CD14-positive monocyte (primary cell): ENCODE data around the gene SHANK3. TPM values are rescaled to one million over a fixed set of nuclear protein-coding genes. Genes with fewer than 3 reads are reported as not detected.

Experiments used
- DNase-seq, 3 donors: peaks; one replicate each; pipeline ENCODE4 v3.0.0-alpha.2; 2011 to 2022
- H2AFZ ChIP-seq: 2 replicates; pipeline ENCODE4 v1.6.0; 2012; ENCODE audit warnings: mild to moderate bottlenecking, low read depth, low read length, inconsistent platforms; ENCODE audit not compliant: insufficient read depth, poor library complexity, severe bottlenecking
- H3K27ac ChIP-seq, 2 donors: 1 replicate in 1 of 2; 2 replicates in 1 of 2; pipeline ENCODE4 v1.5.1; 2012 to 2013; ENCODE audit warnings: low read length in 2 of 2, control low read depth in 1 of 2, inconsistent platforms in 1 of 2, low read depth in 1 of 2, mild to moderate bottlenecking in 1 of 2
- H3K27me3 ChIP-seq, 2 donors: one replicate each; pipeline versions ENCODE4 v1.6.0 to v1.6.1; 2011 to 2013; ENCODE audit warnings: low read length in 2 of 2; ENCODE audit not compliant: control insufficient read depth in 2 of 2, insufficient read depth in 2 of 2
- H3K36me3 ChIP-seq, 2 donors: replicated peaks in 1 of 2; 1 replicate in 1 of 2; 2 replicates in 1 of 2; pipeline versions ENCODE4 v1.5.1 to v1.6.1; 2012 to 2013; ENCODE audit warnings: low read length in 2 of 2, control low read depth in 1 of 2, inconsistent platforms in 1 of 2, mild to moderate bottlenecking in 1 of 2; ENCODE audit not compliant: insufficient read depth in 2 of 2, control insufficient read depth in 1 of 2
- H3K4me1 ChIP-seq, 2 donors: 1 replicate in 1 of 2; 2 replicates in 1 of 2; pipeline versions ENCODE4 v1.5.1 to v1.6.1; 2012 to 2013; ENCODE audit warnings: low read length in 2 of 2, control low read depth in 1 of 2, inconsistent platforms in 1 of 2, mild to moderate bottlenecking in 1 of 2, moderate library complexity in 1 of 2; ENCODE audit not compliant: insufficient read depth in 2 of 2, control insufficient read depth in 1 of 2
- H3K4me2 ChIP-seq: replicated peaks from 2 replicates; pipeline ENCODE3; 2012; ENCODE audit warnings: low read length, moderate library complexity, mild to moderate bottlenecking; ENCODE audit not compliant: poor library complexity, severe bottlenecking; ENCODE audit errors: extremely low read depth
- H3K4me3 ChIP-seq, 3 experiments: fragments of 200-600 bp in 1 of 3; sonication (generic) in 1 of 3; replicated peaks in 1 of 3; 1 replicate in 2 of 3; 2 replicates in 1 of 3; pipeline ENCODE4 v1.5.1; 2011 to 2013; ENCODE audit warnings: low read length in 3 of 3, mild to moderate bottlenecking in 3 of 3, control low read depth in 2 of 3, low read depth in 2 of 3, inconsistent platforms in 1 of 3, moderate library complexity in 1 of 3
- H3K79me2 ChIP-seq: 2 replicates; pipeline ENCODE4 v1.6.0; 2012; ENCODE audit warnings: mild to moderate bottlenecking, control low read depth, inconsistent platforms, low read length, moderate library complexity; ENCODE audit not compliant: insufficient read depth
- H3K9ac ChIP-seq: 2 replicates; pipeline ENCODE4 v1.6.0; 2017; ENCODE audit warnings: low read length, mild to moderate bottlenecking; ENCODE audit not compliant: insufficient read depth, poor library complexity, severe bottlenecking
- H3K9me3 ChIP-seq, 2 donors: replicated peaks in 1 of 2; 1 replicate in 1 of 2; 2 replicates in 1 of 2; pipeline versions ENCODE4 v1.5.1 to v1.6.1; 2012 to 2013; ENCODE audit warnings: low read length in 2 of 2, control low read depth in 1 of 2; ENCODE audit not compliant: control insufficient read depth in 1 of 2, insufficient read depth in 1 of 2
- H4K20me1 ChIP-seq: 2 replicates; pipeline ENCODE4 v1.6.0; 2012; ENCODE audit warnings: mild to moderate bottlenecking, low read length, control low read depth, moderate library complexity; ENCODE audit not compliant: insufficient read depth
- H3K27ac Mint-ChIP-seq, 7 donors: one replicate each; pipeline ENCODE4 v1.8.0; 2020; ENCODE audit warnings: mild to moderate bottlenecking in 7 of 7, mixed read lengths in 7 of 7, moderate library complexity in 6 of 7, inconsistent platforms in 2 of 7
- H3K27me3 Mint-ChIP-seq, 3 donors: one replicate each; pipeline ENCODE4 v1.8.0; 2021 to 2022; ENCODE audit warnings: low read depth in 3 of 3, mild to moderate bottlenecking in 3 of 3, mixed read lengths in 3 of 3, moderate library complexity in 3 of 3, inconsistent platforms in 1 of 3
- H3K36me3 Mint-ChIP-seq, 2 donors: one replicate each; pipeline ENCODE4 v1.8.0; 2020; ENCODE audit warnings: mixed read lengths in 2 of 2, inconsistent platforms in 1 of 2, mild to moderate bottlenecking in 1 of 2
- H3K4me1 Mint-ChIP-seq: one replicate; pipeline ENCODE4 v1.8.0; 2020; ENCODE audit warnings: mild to moderate bottlenecking, mixed read lengths
- H3K4me3 Mint-ChIP-seq, 2 donors: one replicate each; pipeline ENCODE4 v1.8.0; 2020; ENCODE audit warnings: mild to moderate bottlenecking in 2 of 2, mixed read lengths in 2 of 2, moderate library complexity in 1 of 2
- H3K9me3 Mint-ChIP-seq, 7 donors: one replicate each; pipeline ENCODE4 v1.8.0; 2020 to 2022; ENCODE audit warnings: mixed read lengths in 7 of 7, mild to moderate bottlenecking in 6 of 7, moderate library complexity in 6 of 7, inconsistent platforms in 2 of 7
- CTCF ChIP-seq: fragments of 200-600 bp; IDR thresholded peaks from one replicate; pipeline ENCODE4 v1.8.0; 2022; ENCODE audit warnings: antibody characterized with exemption, mild to moderate bottlenecking
- WGBS: methylation state at CpG from one replicate; pipeline ENCODE4 v1.1.5; 2013; ENCODE audit warnings: missing lambda C conversion rate; ENCODE audit not compliant: insufficient coverage; 5-methylcytosine and 5-hydroxymethylcytosine counted together
- intact Hi-C, 2 donors: fragments of 100-400 bp; cut with micrococcal nuclease; formaldehyde crosslinking; loops; one replicate each; pipeline versions ENCODE4 v1.15.0 to v1.15.1; 2023
- polyA plus RNA-seq, 3 donors: library from polyadenylated mRNA; depleted of rRNA in 1 of 3; unstranded in 2 of 3; stranded (reverse) in 1 of 3; fragments of 300-500 nt in 2 of 3; fragments of >200 nt in 1 of 3; fragmentation: Illumina TruSeq in 2 of 3; gene quantifications; 1 replicate in 2 of 3; 2 replicates in 1 of 3; pipeline ENCODE4 v1.2.3, GENCODE V29; 2012 to 2021

Gene SHANK3
- polyA plus RNA-seq, 3 donors = not detected

GRCh38 chr22:50660306-50660705 is 12.3 kb upstream of the SHANK3 start:
- H3K27ac Mint-ChIP-seq = no peak overlapping the region
- H3K4me1 ChIP-seq = peaks cover 0 to 15% of the 10 kb centered on the region in 2 donors

GRCh38 chr22:50665212-50665611 is 7.4 kb upstream of the SHANK3 start:
- no peak overlapping the region for H3K4me3 ChIP-seq
- intact Hi-C loops = no loop called here
- no peaks in the 10 kb centered on the region for H3K4me1 Mint-ChIP-seq
- peaks cover 5 to 12% (median 6%) of the 10 kb centered on the region in 3 donors for H3K27me3 Mint-ChIP-seq
- no peak overlapping the region for H3K27ac ChIP-seq
- H3K4me3 Mint-ChIP-seq = no peak overlapping the region
- no peaks in the 10 kb centered on the region for H4K20me1 ChIP-seq
- no peaks in the 10 kb centered on the region for H3K4me1 ChIP-seq
- no peaks in the 10 kb centered on the region for H3K9me3 ChIP-seq
- no peaks in the 10 kb centered on the region for H3K36me3 ChIP-seq
- H3K4me2 ChIP-seq = no peak overlapping the region
- H3K9ac ChIP-seq = no peak overlapping the region
- no peak for DNase-seq
- TF ChIP-seq CTCF = no peak
- no peak overlapping the region for H3K27ac Mint-ChIP-seq
- WGBS = over 99% methylated on average over 10 of the region's 12 CpGs
- H3K79me2 ChIP-seq = no peaks in the 10 kb centered on the region
- no peaks in the 10 kb centered on the region for H3K36me3 Mint-ChIP-seq
- H3K9me3 Mint-ChIP-seq = peaks cover 0 to 4% (median 0%) of the 10 kb centered on the region in 7 donors
- H3K27me3 ChIP-seq = no peaks in the 10 kb centered on the region
- H2AFZ ChIP-seq = no peak overlapping the region

More at GRCh38 chr22:50660306-50660705, 12.3 kb upstream of the SHANK3 start:
- H3K4me3 Mint-ChIP-seq = no peak overlapping the region
- Histone ChIP-seq H4K20me1 (no peaks in the 10 kb centered on the region), H3K9ac (no peak overlapping the region), H3K27ac (no peak overlapping the region), H3K4me3 (no peak overlapping the region), H3K79me2 (no peaks in the 10 kb centered on the region), H3K36me3 (no peaks in the 10 kb centered on the region), H2AFZ (no peak overlapping the region), H3K9me3 (no peaks in the 10 kb centered on the region), H3K4me2 (no peak overlapping the region), H3K27me3 (no peaks in the 10 kb centered on the region)
- intact Hi-C loops = no loop called here
- H3K4me1 Mint-ChIP-seq = peaks cover 3% of the 10 kb centered on the region
- no peaks in the 10 kb centered on the region for H3K36me3 Mint-ChIP-seq
- H3K9me3 Mint-ChIP-seq = peaks cover 0 to 4% (median 0%) of the 10 kb centered on the region in 7 donors
- no peak for TF ChIP-seq CTCF
- peaks cover 0 to 10% (median 2%) of the 10 kb centered on the region in 3 donors for H3K27me3 Mint-ChIP-seq
- DNase-seq = no peak
